Stimulated activated CD8-positive, alpha-beta memory T cell treated with anti-CD3 and anti-CD28 coated beads, Interleukin-4, amount 100 ng/mL, for 24 hours (primary cell): ENCODE data around the gene IKBKE.
A peak's percentile ranks its signal among the peaks of the same experiment; 100 is the strongest.

Source experiments
- DNase-seq: peaks from one replicate; pipeline ENCODE4 v3.0.0-alpha.2; 2020; ENCODE audit warnings: low read depth

The IKBKE gene

GRCh38 chr1:206469933-206470691 lies at the start of gene IKBKE:
Gene IKBKE, plus strand, starts transcription at chr1:206470476. Its CDS starts 2,752 bp downstream, at chr1:206473228.
- DNase-seq = peak; percentile 28

GRCh38 chr1:206421616-206422340 lies 48.5 kb upstream of the IKBKE start:
- no peak for DNase-seq

GRCh38 chr1:206422525-206422924 lies 47.8 kb upstream of the IKBKE start:
- no peak for DNase-seq

- no peak for DNase-seq
These were observed 43.0 kb upstream of the IKBKE start for GRCh38 chr1:206427291-206427690.

DNA sequence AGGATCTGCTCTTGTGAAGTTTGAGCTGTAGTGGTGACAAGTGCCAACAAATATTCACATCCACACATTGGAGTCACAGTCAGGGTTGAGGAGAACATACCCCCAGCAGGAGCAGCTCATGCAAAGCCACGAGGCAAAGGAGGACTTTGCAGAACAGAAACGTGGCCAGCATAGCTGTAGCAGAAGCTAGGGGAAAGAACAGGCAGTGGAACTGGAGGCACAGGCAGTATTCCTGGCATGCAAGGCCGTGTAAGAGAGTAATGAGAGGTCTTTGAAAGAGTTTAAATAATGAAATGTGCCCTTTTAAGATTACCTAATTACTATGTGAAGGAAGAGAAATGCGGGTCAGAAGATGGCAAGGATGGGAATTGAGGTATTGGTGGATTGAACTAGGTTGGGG lies 40.9 kb upstream of the IKBKE start:
- DNase-seq = no peak

- no peak for DNase-seq
These were observed 40.0 kb upstream of the IKBKE start for GRCh38 chr1:206430031-206430983.

DNA sequence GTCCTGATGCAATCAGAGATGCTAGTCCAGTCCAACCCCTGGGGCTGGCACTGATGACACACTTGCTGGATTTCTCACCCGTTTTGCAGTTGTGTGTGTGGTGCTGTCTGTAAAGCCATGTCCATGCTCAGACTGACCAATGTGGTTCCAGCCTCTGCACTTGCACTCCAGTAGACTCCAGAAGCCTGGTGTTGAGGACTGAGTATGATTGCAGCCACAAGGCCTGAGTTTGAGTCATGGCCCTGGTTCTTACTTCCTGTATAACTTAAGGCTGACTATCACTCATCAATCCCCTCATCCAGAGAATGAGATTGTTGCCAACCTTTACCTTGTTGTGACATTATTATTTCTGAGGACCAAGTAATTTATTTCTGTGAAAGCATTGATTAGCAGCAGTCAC lies 34.8 kb upstream of the IKBKE start:
- DNase-seq = no peak

DNA sequence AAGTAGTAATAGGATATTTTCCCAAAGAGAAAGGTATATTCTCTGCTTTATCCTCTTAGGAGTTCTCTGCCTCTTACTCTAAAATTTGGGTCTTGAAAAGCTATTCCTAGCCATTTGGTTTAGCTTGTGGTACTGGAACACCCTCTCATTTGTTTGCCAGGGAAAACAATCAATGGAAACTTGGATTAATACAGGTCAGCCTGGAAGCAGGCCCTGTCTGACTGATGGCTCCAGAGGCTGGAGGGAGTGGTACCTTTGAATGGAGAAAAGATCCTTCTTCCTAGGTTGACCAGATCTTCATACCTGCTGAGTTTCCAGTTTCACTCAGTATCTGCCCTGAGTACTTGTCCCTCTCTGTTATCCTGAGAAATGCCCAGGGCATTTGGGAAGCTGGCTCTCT lies 31.7 kb upstream of the IKBKE start:
- no peak for DNase-seq

GRCh38 chr1:206439205-206439604 lies 31.1 kb upstream of the IKBKE start:
- no peak for DNase-seq

DNA sequence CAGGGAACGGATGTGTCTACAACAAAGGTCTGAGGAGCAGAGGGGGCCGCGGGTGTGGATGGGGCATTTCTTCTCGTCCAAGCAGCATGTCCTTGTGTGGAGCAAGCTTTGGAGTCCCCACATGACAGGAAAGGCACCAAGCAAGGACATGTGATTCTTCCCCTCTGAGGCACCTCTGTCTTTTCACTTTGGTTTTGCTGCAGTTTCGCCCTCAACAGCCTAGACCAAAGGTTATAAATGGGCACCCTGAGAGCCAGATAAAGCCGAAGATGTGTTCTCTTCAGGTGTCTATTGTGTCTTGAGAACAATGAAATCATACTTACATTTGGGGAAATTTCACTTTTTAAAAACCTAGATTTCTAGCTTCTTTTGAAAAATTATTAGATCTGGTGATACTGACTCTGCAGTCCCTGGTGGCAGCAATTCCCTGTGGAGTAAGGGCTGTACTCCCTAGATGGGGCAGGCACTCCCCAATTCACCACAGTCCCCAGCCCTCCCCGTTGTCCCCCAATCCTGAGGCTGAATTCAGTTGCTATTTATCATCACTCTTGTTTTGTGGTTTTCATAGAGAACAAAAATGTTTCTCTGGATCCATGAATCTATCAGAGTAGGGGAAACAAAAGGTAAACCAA lies 28.8 kb upstream of the IKBKE start:
- DNase-seq = no peak

GRCh38 chr1:206442101-206442500 lies 28.2 kb upstream of the IKBKE start:
- no peak for DNase-seq

- DNase-seq = no peak
These were observed 25.2 kb upstream of the IKBKE start for GRCh38 chr1:206445116-206445515.

DNA sequence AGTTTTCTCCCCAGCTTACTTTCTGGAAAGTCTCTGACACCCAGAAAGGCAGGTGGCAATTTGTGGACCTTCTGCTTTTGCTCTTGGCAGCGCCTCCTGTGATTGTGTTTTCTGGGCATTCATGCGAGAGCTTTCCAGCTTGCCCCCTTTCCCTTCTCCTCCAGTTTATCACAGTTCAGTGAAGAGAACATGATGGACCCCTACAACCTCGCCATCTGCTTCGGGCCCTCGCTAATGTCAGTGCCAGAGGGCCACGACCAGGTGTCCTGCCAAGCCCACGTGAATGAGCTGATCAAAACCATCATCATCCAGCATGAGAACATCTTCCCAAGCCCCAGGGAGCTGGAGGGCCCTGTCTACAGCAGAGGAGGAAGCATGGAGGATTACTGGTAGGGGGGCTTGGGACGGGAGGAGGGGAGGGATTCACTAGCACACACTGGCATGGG lies 24.3 kb upstream of the IKBKE start:
- DNase-seq = no peak

GRCh38 chr1:206446688-206447421 lies 23.4 kb upstream of the IKBKE start:
- DNase-seq = no peak

GRCh38 chr1:206447422-206447765 lies 22.9 kb upstream of the IKBKE start:
- DNase-seq = no peak

- no peak for DNase-seq
These were observed 22.5 kb upstream of the IKBKE start for GRCh38 chr1:206447792-206448191.

DNA sequence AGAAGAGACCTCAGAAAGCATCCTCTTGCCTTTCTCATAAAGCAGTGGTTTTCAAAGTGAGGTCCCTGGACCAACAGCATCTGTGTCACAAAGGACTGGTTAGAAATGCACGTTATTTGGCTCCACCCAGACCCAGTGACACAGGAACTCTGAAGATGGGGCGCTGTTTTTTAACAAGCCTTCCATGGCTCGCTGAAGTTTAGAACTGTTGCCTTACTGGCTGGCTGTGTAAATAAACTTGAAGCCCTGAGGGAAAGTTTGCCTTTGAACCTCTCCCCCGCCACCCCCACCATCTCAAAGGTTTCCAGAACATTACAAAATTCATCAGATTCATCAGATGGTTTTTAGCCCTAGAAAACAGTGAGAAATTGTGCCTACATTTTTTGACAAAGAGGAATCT lies 21.8 kb upstream of the IKBKE start:
- no peak for DNase-seq

- DNase-seq = no peak
These were observed 20.7 kb upstream of the IKBKE start for GRCh38 chr1:206449565-206449964.

DNA sequence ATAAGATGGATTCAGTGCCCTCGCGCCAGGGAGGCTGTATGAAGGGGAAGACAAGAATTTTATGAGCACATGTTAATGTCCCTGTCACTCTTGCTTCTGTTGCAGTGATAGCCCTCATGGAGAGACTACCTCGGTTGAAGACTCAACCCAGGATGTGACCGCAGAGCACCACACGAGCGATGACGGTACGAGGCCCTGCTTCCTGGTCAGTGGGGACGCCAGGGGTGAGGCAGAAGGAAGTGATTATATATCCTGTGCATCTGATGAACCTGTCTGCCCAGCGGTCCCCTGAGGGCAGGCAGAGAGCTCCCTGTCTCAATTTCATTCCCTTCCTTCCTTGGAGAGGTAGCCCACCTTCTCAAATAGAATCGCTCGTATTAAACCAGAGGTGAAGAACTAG lies 20.0 kb upstream of the IKBKE start:
- DNase-seq = no peak

GRCh38 chr1:206451134-206451686 lies 19.1 kb upstream of the IKBKE start:
- DNase-seq = no peak

- DNase-seq = no peak
These were observed 17.2 kb upstream of the IKBKE start for GRCh38 chr1:206453111-206453510.
